Neural progenitor cell (in vitro differentiated cells): ENCODE measurements around the gene ASIC2. TPM values are rescaled to one million over a fixed set of nuclear protein-coding genes. Genes with fewer than 3 reads are reported as not detected.

ENCODE experiments used
- DNase-seq: peaks from one replicate; pipeline ENCODE4 v3.0.0-alpha.2; 2016; ENCODE audit warnings: low spot score
- H2AFZ ChIP-seq: fragments of 200-600 bp; sonication (generic); replicated peaks from 2 replicates; pipeline ENCODE4 v1.6.1; 2016; ENCODE audit warnings: antibody characterized with exemption
- H3F3A ChIP-seq: fragments of 200-600 bp; sonication (generic); 2 replicates; pipeline ENCODE4 v1.6.1; 2016; ENCODE audit warnings: antibody characterized with exemption, low read depth
- H3K27ac ChIP-seq: fragments of 200-600 bp; sonication (generic); 2 replicates; pipeline ENCODE4 v1.5.1; 2016; ENCODE audit warnings: mild to moderate bottlenecking
- H3K27me3 ChIP-seq: fragments of 200-600 bp; sonication (generic); 2 replicates; pipeline ENCODE4 v1.6.1; 2016; ENCODE audit warnings: mild to moderate bottlenecking, moderate library complexity
- H3K36me3 ChIP-seq: fragments of 200-600 bp; sonication (generic); 2 replicates; pipeline ENCODE4 v1.5.1; 2016
- H3K4me1 ChIP-seq: fragments of 200-600 bp; sonication (generic); 2 replicates; pipeline ENCODE4 v1.6.1; 2016; ENCODE audit warnings: mixed run types
- H3K4me2 ChIP-seq: fragments of 200-600 bp; sonication (generic); 2 replicates; pipeline ENCODE4 v1.6.1; 2016
- H3K4me3 ChIP-seq: fragments of 200-600 bp; sonication (generic); 2 replicates; pipeline ENCODE4 v1.5.1; 2016
- H3K79me2 ChIP-seq: fragments of 200-600 bp; sonication (generic); 2 replicates; pipeline ENCODE4 v1.6.1; 2016; ENCODE audit warnings: low read depth
- H3K9ac ChIP-seq: fragments of 200-600 bp; sonication (generic); 2 replicates; pipeline ENCODE4 v1.6.1; 2016
- H3K9me3 ChIP-seq: fragments of 200-600 bp; sonication (generic); 2 replicates; pipeline ENCODE4 v1.5.1; 2016; ENCODE audit warnings: low read depth
- H4K20me1 ChIP-seq: fragments of 200-600 bp; sonication (generic); 2 replicates; pipeline ENCODE4 v1.6.1; 2016; ENCODE audit warnings: low read depth
- H3K27ac Mint-ChIP-seq: 3 replicates; pipeline ENCODE4 v1.8.0; 2021; ENCODE audit warnings: mixed read lengths
- H3K27me3 Mint-ChIP-seq: 2 replicates; pipeline ENCODE4 v1.8.0; 2022; ENCODE audit warnings: low read depth, mild to moderate bottlenecking, inconsistent platforms, moderate library complexity, mixed read lengths; ENCODE audit not compliant: insufficient read depth
- H3K36me3 Mint-ChIP-seq: 3 replicates; pipeline ENCODE4 v1.8.0; 2021; ENCODE audit warnings: mixed read lengths
- H3K4me1 Mint-ChIP-seq: 3 replicates; pipeline ENCODE4 v1.8.0; 2021; ENCODE audit warnings: mixed read lengths
- H3K4me3 Mint-ChIP-seq: 3 replicates; pipeline ENCODE4 v1.8.0; 2021; ENCODE audit warnings: mild to moderate bottlenecking, moderate library complexity, mixed read lengths
- H3K9me3 Mint-ChIP-seq: 3 replicates; pipeline ENCODE4 v1.8.0; 2020; ENCODE audit warnings: mixed read lengths
- EZH2 ChIP-seq: fragments of 200-600 bp; sonication (generic); IDR thresholded peaks from 2 replicates; pipeline ENCODE4 v1.6.1; 2017; ENCODE audit warnings: antibody characterized with exemption, mild to moderate bottlenecking, moderate library complexity
- EZH2phosphoT487 ChIP-seq: fragments of 200-600 bp; sonication (generic); IDR thresholded peaks from 2 replicates; pipeline ENCODE4 v1.6.1; 2017; ENCODE audit warnings: antibody characterized with exemption
- total RNA-seq: library from RNA; depleted of rRNA; stranded (reverse); fragments of >200 nt; gene quantifications from 2 replicates; pipeline ENCODE4 v1.2.3, GENCODE V29; 2015; ENCODE audit warnings: low replicate concordance
- TF ChIP-seq, protein P1 (sequence below): fragments of 200-600 bp; sonication (generic); IDR thresholded peaks from 2 replicates; pipeline ENCODE4 v1.5.1; 2017; ENCODE audit warnings: antibody characterized with exemption, mild to moderate bottlenecking

Gene ASIC2
- total RNA-seq, 1 donor from 2014 or later = 2.3 TPM

DNA sequence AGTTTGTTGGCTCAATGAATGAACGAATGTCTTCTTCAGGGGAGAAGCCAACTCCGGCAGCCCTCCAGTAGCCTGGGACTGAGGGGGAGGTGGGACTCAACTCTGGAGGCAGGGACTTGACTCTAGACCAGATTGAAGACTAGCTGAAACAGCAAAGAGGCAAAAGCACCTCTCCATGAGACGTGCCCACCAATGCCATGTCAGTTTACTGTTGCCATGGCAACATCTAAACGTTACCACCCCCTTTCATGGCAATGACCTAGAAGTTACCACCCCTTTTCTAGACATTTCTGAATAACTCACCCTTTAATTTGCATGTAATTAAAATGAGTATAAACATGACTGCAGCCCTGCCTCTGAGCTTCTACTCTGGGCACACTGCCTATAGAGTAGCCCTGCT, 91.8 kb downstream of the ASIC2 start:
- H3K27ac Mint-ChIP-seq = no peak overlapping the region
- H3K4me2 ChIP-seq = no peak overlapping the region
- peaks cover 8% of the 10 kb centered on the region for H3K27me3 Mint-ChIP-seq
- peak; percentile 5 for DNase-seq
- H2AFZ ChIP-seq = no peak overlapping the region
- peaks cover 52% of the 10 kb centered on the region for H3K27me3 ChIP-seq
- no peaks in the 10 kb centered on the region for H3K79me2 ChIP-seq
- no peaks in the 10 kb centered on the region for H3K9me3 ChIP-seq
- H3K27ac ChIP-seq = no peak overlapping the region
- no peaks in the 10 kb centered on the region for H3K36me3 ChIP-seq
- H3F3A ChIP-seq = no peaks in the 10 kb centered on the region
- H3K9me3 Mint-ChIP-seq = no peaks in the 10 kb centered on the region
- no peak overlapping the region for H3K9ac ChIP-seq
- peaks cover 3% of the 10 kb centered on the region for H3K4me1 Mint-ChIP-seq
- H3K4me1 ChIP-seq = no peaks in the 10 kb centered on the region
- H3K4me3 ChIP-seq = no peak overlapping the region
- TF ChIP-seq EZH2phosphoT487 = no peak
- TF ChIP-seq EZH2 = no peak
- TF ChIP-seq, protein P1, sequence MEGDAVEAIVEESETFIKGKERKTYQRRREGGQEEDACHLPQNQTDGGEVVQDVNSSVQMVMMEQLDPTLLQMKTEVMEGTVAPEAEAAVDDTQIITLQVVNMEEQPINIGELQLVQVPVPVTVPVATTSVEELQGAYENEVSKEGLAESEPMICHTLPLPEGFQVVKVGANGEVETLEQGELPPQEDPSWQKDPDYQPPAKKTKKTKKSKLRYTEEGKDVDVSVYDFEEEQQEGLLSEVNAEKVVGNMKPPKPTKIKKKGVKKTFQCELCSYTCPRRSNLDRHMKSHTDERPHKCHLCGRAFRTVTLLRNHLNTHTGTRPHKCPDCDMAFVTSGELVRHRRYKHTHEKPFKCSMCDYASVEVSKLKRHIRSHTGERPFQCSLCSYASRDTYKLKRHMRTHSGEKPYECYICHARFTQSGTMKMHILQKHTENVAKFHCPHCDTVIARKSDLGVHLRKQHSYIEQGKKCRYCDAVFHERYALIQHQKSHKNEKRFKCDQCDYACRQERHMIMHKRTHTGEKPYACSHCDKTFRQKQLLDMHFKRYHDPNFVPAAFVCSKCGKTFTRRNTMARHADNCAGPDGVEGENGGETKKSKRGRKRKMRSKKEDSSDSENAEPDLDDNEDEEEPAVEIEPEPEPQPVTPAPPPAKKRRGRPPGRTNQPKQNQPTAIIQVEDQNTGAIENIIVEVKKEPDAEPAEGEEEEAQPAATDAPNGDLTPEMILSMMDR = no peak
- no peaks in the 10 kb centered on the region for H4K20me1 ChIP-seq
- no peaks in the 10 kb centered on the region for H3K36me3 Mint-ChIP-seq
- no peak overlapping the region for H3K4me3 Mint-ChIP-seq

DNA sequence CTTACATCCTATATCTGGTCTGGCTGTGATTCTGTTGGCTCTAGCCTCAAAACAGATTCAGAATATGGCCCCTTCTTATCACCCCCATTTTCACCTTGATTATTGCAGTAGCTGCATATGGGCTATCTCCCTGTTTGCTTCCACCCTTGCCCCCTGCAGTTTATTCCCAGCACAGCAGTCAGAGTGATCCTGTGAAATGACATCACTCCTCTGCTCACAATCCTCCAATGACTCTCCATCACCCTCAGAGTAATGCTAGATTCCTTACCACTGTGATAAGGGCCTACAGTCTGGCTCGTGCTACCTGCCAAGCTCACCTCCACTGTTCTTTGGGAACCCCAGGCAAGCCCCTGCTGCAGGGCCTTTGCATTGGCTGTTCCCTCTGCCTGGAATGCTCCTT, 92.5 kb downstream of the ASIC2 start:
- Histone ChIP-seq H3K27ac (no peak overlapping the region), H3F3A (no peaks in the 10 kb centered on the region), H3K79me2 (no peaks in the 10 kb centered on the region), H3K27me3 (peaks cover 59% of the 10 kb centered on the region), H4K20me1 (no peaks in the 10 kb centered on the region), H3K9me3 (no peaks in the 10 kb centered on the region), H3K4me3 (no peak overlapping the region), H3K4me2 (no peak overlapping the region), H2AFZ (no peak overlapping the region), H3K4me1 (no peaks in the 10 kb centered on the region), H3K9ac (no peak overlapping the region), H3K36me3 (no peaks in the 10 kb centered on the region)
- no peaks in the 10 kb centered on the region for H3K9me3 Mint-ChIP-seq
- H3K4me3 Mint-ChIP-seq = no peak overlapping the region
- TF ChIP-seq, protein P1 = peak; percentile 10
- no peak for TF ChIP-seq EZH2phosphoT487
- H3K36me3 Mint-ChIP-seq = no peaks in the 10 kb centered on the region
- H3K27ac Mint-ChIP-seq = no peak overlapping the region
- no peak for DNase-seq
- peaks cover 3% of the 10 kb centered on the region for H3K4me1 Mint-ChIP-seq
- peaks cover 8% of the 10 kb centered on the region for H3K27me3 Mint-ChIP-seq

- TF ChIP-seq EZH2 (no peak), EZH2phosphoT487 (no peak)
- TF ChIP-seq, protein P1 = no peak
- Histone ChIP-seq H3K9me3 (no peaks in the 10 kb centered on the region), H3K4me2 (no peak overlapping the region), H3K27ac (no peak overlapping the region), H3K4me3 (no peak overlapping the region), H2AFZ (no peak overlapping the region), H3K9ac (no peak overlapping the region), H3K36me3 (no peaks in the 10 kb centered on the region), H3K4me1 (no peaks in the 10 kb centered on the region), H3K79me2 (no peaks in the 10 kb centered on the region), H3F3A (no peaks in the 10 kb centered on the region), H4K20me1 (no peaks in the 10 kb centered on the region), H3K27me3 (peaks cover 67% of the 10 kb centered on the region)
- Mint-ChIP-seq H3K27ac (no peak overlapping the region), H3K9me3 (no peaks in the 10 kb centered on the region), H3K27me3 (peaks cover 8% of the 10 kb centered on the region), H3K4me1 (peaks cover 3% of the 10 kb centered on the region), H3K36me3 (no peaks in the 10 kb centered on the region), H3K4me3 (no peak overlapping the region)
- DNase-seq = no peak
Measured at GRCh38 chr17:33199571-33200510, 93.3 kb downstream of the ASIC2 start.
